GM13976 (cell line): Measurements from ENCODE around the gene DBH.

Experiments used
- DNase-seq: peaks from one replicate; pipeline ENCODE4 v3.0.0; 2012; ENCODE audit warnings: low spot score
- in situ Hi-C: fragments of 300-500 bp; cut with MboI; formaldehyde crosslinking; loops from one replicate; pipeline ENCODE4 v1.12.0; 2022; ENCODE audit warnings: low sequenced_read_pairs, mixed read lengths, inconsistent platforms; ENCODE audit not compliant: unreplicated experiment
- TF ChIP-seq, protein P1 (sequence below): IDR thresholded peaks from 2 replicates; pipeline ENCODE4 v1.5.1; 2012; ENCODE audit warnings: borderline replicate concordance, mild to moderate bottlenecking; ENCODE audit not compliant: insufficient read depth; ENCODE audit errors: extremely low read depth, missing control alignments, control extremely low read depth

DBH gene

GRCh38 chr9:133643978-133644760, 8.0 kb downstream of the DBH start:
- TF ChIP-seq, protein P1, sequence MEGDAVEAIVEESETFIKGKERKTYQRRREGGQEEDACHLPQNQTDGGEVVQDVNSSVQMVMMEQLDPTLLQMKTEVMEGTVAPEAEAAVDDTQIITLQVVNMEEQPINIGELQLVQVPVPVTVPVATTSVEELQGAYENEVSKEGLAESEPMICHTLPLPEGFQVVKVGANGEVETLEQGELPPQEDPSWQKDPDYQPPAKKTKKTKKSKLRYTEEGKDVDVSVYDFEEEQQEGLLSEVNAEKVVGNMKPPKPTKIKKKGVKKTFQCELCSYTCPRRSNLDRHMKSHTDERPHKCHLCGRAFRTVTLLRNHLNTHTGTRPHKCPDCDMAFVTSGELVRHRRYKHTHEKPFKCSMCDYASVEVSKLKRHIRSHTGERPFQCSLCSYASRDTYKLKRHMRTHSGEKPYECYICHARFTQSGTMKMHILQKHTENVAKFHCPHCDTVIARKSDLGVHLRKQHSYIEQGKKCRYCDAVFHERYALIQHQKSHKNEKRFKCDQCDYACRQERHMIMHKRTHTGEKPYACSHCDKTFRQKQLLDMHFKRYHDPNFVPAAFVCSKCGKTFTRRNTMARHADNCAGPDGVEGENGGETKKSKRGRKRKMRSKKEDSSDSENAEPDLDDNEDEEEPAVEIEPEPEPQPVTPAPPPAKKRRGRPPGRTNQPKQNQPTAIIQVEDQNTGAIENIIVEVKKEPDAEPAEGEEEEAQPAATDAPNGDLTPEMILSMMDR: no peak
- no peak for DNase-seq
- in situ Hi-C loops: no loop called here

DNA sequence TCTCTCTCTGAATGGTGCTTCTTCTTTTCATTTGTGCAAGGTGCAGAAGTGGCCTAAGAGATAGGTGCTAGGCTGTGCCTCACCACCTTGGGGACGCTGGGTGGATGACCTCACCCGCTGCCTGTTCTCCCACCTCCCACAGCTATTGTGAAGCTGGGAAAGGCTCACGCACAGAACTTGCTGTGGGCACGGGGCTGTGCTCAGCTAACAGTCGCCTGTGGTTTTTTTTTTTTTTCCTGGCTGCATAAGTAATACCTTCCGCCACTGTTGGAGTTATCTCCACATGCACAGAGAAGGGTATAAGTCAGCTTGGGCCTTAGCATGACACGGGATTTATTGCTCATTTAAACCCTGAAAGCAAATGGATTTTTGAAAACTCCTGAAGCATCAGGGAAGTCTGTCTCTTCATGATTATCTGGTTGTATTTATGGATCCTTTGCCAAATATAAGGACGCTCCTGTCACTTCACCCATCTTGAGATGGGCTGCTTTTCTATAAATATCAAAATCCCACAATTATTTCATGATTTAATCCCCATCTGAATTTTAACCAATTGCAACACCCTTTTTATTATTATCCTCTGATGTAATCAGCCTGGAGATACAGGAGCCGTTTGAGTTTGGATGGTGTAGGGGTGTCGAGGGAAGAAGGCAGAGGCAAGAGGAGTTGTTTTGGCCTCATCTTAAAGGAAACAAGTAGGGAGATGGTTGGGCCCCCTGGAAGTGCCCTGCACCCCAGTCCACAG, 9.0 kb downstream of the DBH start:
- TF ChIP-seq, protein P1: no peak
- no peak for DNase-seq
- in situ Hi-C loops: no loop called here

DNA sequence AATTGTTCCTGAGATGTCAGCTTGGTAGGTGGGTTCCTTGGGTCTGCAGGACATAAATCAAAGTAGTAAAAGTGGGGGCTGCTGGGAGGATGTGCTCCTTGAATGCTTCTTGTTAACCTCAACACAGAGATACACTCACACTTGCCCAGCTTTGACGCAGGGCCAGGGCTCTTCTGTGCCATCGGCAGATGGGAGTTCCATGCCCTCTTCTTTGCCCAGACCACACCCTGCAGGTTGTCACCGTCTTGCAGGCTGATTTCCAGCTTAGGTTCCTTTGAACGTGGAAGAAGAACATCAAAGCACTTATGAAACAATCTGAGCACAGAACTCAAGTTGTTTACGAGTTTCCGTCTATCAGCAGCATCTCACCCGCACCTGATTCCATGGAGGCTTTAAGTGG, 11.0 kb downstream of the DBH start:
- no peak for DNase-seq
- in situ Hi-C loops: no loop called here
- TF ChIP-seq, protein P1: no peak

DNA sequence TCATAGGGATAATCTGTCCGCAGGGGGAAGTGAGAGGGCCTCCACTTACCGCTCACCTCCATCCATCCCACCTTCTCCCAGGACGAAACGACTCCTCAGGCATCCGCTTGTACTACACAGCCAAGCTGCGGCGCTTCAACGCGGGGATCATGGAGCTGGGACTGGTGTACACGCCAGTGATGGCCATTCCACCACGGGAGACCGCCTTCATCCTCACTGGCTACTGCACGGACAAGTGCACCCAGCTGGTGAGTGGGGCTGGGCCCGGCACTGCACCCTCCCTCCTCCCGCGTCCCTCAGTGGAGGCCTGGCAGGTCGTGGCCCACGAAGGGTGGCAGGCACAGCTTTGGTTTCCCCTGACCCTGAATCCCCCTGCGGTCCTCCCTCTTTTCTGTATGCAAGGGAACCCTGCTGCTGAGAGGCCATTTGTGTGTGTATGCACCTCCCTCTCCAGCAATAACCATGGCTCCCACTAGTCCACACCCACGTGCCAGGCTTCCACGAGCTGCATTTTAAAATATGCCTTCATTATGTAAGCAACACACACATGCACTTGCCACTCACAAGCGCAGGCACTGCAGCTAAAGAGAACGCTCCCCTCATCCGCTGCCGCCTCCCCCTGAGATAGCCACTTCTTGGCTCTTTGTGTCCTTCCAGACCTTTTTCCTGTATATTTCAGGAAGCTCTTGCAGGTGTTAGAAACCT, 11.8 kb downstream of the DBH start:
- TF ChIP-seq, protein P1: no peak
- in situ Hi-C loops: no loop called here
- no peak for DNase-seq

- DNase-seq: no peak
- TF ChIP-seq, protein P1: no peak
- in situ Hi-C loops: no loop called here
Measured at GRCh38 chr9:133649194-133649593, 13.0 kb downstream of the DBH start.

DNA sequence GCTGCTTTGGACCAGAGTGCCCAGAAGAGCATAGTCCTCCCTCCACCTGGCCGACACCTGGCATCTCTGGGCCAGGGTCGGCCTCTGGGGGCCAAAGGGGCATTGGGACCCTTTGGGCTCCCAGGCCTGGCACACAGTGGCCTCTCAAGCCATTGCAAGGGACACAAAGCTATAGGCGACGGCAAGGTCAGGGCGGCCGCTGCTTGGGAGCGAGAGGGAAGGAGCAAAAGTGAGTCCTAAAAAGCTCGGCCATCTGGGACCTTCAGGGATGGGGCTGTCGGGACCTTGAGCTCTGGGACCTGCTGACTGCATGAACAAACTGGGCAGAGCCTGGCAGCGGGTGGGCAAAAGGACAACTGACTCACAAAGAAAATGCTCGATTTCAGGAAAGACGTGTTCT, 13.9 kb downstream of the DBH start:
- no peak for DNase-seq
- TF ChIP-seq, protein P1: no peak
- in situ Hi-C loops: no loop called here
